B cell (primary cell): ENCODE measurements around the gene DYRK4.

Experiments
- CTCF ChIP-seq: fragments of 200-600 bp; IDR thresholded peaks from one replicate; pipeline ENCODE4 v1.8.0; 2022; ENCODE audit warnings: antibody characterized with exemption, mild to moderate bottlenecking
- EZH2 ChIP-seq: IDR thresholded peaks from 2 replicates; pipeline ENCODE4 v1.6.1; 2012; ENCODE audit warnings: borderline replicate concordance, low read depth, mild to moderate bottlenecking, moderate library complexity, low read length; ENCODE audit not compliant: insufficient read depth, poor library complexity, severe bottlenecking

GRCh38 chr12:4621511-4621910, 59.5 kb downstream of the DYRK4 start:
- TF ChIP-seq CTCF: no peak
- TF ChIP-seq EZH2: no peak
